Liver (tissue), 9 donors: ENCODE measurements around the gene SETD6. TPM values are rescaled to one million over a fixed set of nuclear protein-coding genes. Genes with fewer than 3 reads are reported as not detected.

Source experiments
- DNase-seq: peaks from one replicate; pipeline ENCODE4 v3.0.0-alpha.2; 2017; ENCODE audit warnings: low spot score
- H3K27ac ChIP-seq, 2 donors: one replicate each; pipeline ENCODE4 v1.7.0; 2013; ENCODE audit warnings: inconsistent platforms in 2 of 2, low read length in 2 of 2, control low read depth in 1 of 2, low read depth in 1 of 2, mild to moderate bottlenecking in 1 of 2
- H3K27me3 ChIP-seq, 4 donors: one replicate each; pipeline versions ENCODE4 v1.6.1 to v1.7.0; 2013; ENCODE audit warnings: low read length in 3 of 4, inconsistent platforms in 1 of 4, mild to moderate bottlenecking in 1 of 4, moderate library complexity in 1 of 4; ENCODE audit not compliant: control insufficient read depth in 4 of 4, insufficient read depth in 4 of 4
- H3K36me3 ChIP-seq, 4 donors: one replicate each; pipeline versions ENCODE4 v1.6.1 to v1.7.0; 2013; ENCODE audit warnings: low read length in 3 of 4, mild to moderate bottlenecking in 3 of 4, low read depth in 1 of 4, moderate library complexity in 1 of 4; ENCODE audit not compliant: control insufficient read depth in 4 of 4, insufficient read depth in 3 of 4
- H3K4me1 ChIP-seq, 4 donors: one replicate each; pipeline versions ENCODE4 v1.6.1 to v1.7.0; 2013; ENCODE audit warnings: low read length in 3 of 4, mild to moderate bottlenecking in 3 of 4, moderate library complexity in 1 of 4; ENCODE audit not compliant: control insufficient read depth in 4 of 4, insufficient read depth in 4 of 4
- H3K4me3 ChIP-seq, 3 donors: one replicate each; pipeline versions ENCODE4 v1.6.1 to v1.7.0; 2013; ENCODE audit warnings: low read length in 3 of 3, control low read depth in 1 of 3, low read depth in 1 of 3, mild to moderate bottlenecking in 1 of 3
- H3K9ac ChIP-seq, 2 donors: one replicate each; pipeline ENCODE4 v1.7.0; 2013; ENCODE audit warnings: low read length in 2 of 2, mild to moderate bottlenecking in 2 of 2, moderate library complexity in 2 of 2, control low read depth in 1 of 2, low read depth in 1 of 2
- H3K9me3 ChIP-seq, 4 donors: one replicate each; pipeline versions ENCODE4 v1.6.1 to v1.7.0; 2013; ENCODE audit warnings: low read length in 3 of 4; ENCODE audit not compliant: control insufficient read depth in 4 of 4
- ATF3 ChIP-seq: IDR thresholded peaks from 2 replicates; pipeline ENCODE4 v1.6.1; 2016; ENCODE audit warnings: antibody characterized with exemption
- EGR1 ChIP-seq, 2 donors: IDR thresholded peaks; 2 replicates each; pipeline ENCODE4 v1.6.1; 2016 to 2018; ENCODE audit warnings: antibody characterized with exemption in 2 of 2, low read depth in 2 of 2
- FOXA1 ChIP-seq: IDR thresholded peaks from 2 replicates; pipeline ENCODE4 v1.6.1; 2016; ENCODE audit warnings: antibody characterized with exemption
- FOXA2 ChIP-seq: IDR thresholded peaks from 2 replicates; pipeline ENCODE4 v1.6.1; 2016; ENCODE audit warnings: antibody characterized with exemption
- GABPA ChIP-seq, 2 donors: IDR thresholded peaks in 1 of 2; conservative IDR thresholded peaks in 1 of 2; 2 replicates each; pipeline ENCODE4 v1.6.1; 2016; ENCODE audit warnings: antibody characterized with exemption in 2 of 2, mild to moderate bottlenecking in 1 of 2, moderate library complexity in 1 of 2
- HNF4A ChIP-seq, 2 donors: conservative IDR thresholded peaks; 2 replicates each; pipeline ENCODE4 v1.6.1; 2016; ENCODE audit warnings: antibody characterized with exemption in 2 of 2, mild to moderate bottlenecking in 2 of 2
- HNF4G ChIP-seq: IDR thresholded peaks from 2 replicates; pipeline ENCODE4 v1.6.1; 2016; ENCODE audit warnings: antibody characterized with exemption
- JUND ChIP-seq, 2 donors: IDR thresholded peaks; 2 replicates each; pipeline ENCODE4 v1.6.1; 2016; ENCODE audit warnings: antibody characterized with exemption in 2 of 2
- NR2F2 ChIP-seq: IDR thresholded peaks from 2 replicates; pipeline ENCODE4 v1.6.1; 2016; ENCODE audit warnings: antibody characterized with exemption
- RAD21 ChIP-seq, 2 donors: IDR thresholded peaks; 2 replicates each; pipeline ENCODE4 v1.6.1; 2016; ENCODE audit warnings: antibody characterized with exemption in 2 of 2, mild to moderate bottlenecking in 2 of 2
- REST ChIP-seq: IDR thresholded peaks from 2 replicates; pipeline ENCODE4 v1.6.1; 2016; ENCODE audit warnings: antibody characterized with exemption, mild to moderate bottlenecking
- RXRA ChIP-seq, 2 donors: IDR thresholded peaks; 2 replicates each; pipeline ENCODE4 v1.6.1; 2017 to 2018; ENCODE audit warnings: antibody characterized with exemption in 2 of 2, mild to moderate bottlenecking in 1 of 2
- SP1 ChIP-seq: IDR thresholded peaks from 2 replicates; pipeline ENCODE4 v1.6.1; 2018; ENCODE audit warnings: antibody characterized with exemption, mild to moderate bottlenecking
- TAF1 ChIP-seq: conservative IDR thresholded peaks from 2 replicates; pipeline ENCODE4 v1.6.1; 2016; ENCODE audit warnings: antibody characterized with exemption, mild to moderate bottlenecking
- YY1 ChIP-seq: IDR thresholded peaks from 2 replicates; pipeline ENCODE4 v1.6.1; 2016; ENCODE audit warnings: antibody characterized with exemption, mild to moderate bottlenecking
- ZBTB33 ChIP-seq: IDR thresholded peaks from 2 replicates; pipeline ENCODE4 v1.6.1; 2016; ENCODE audit warnings: antibody characterized with exemption
- WGBS: extraction: QIAGEN DNeasy Blood & Tissue Kit; methylation state at CpG from one replicate; pipeline ENCODE4 v1.1.7; 2013; 5-methylcytosine and 5-hydroxymethylcytosine counted together
- polyA plus RNA-seq, 2 donors: library from polyadenylated mRNA; stranded (reverse) in 1 of 2; unstranded in 1 of 2; fragments of 200-250 nt in 1 of 2; fragments of >200 nt in 1 of 2; fragmentation: Nextera tagmentation in 1 of 2; extraction: Ambion mirVana in 1 of 2; gene quantifications; one replicate each; pipeline versions ENCODE4 v1.2.1 to v1.2.3, GENCODE V29; 2013 to 2015
- total RNA-seq, 2 donors: library from RNA; depleted of rRNA; stranded (reverse); fragments of >200 nt; gene quantifications; one replicate each; pipeline ENCODE4 v1.2.3, GENCODE V29; 2014
- TF ChIP-seq, protein P1 (sequence below): IDR thresholded peaks from 2 replicates; pipeline ENCODE4 v1.6.1; 2016; ENCODE audit warnings: antibody characterized with exemption
- donor health status: healthy.
- donor health status: healthy.
- donor health status: healthy.
- donor health status: healthy.
- donor health status: healthy.

Gene SETD6
- total and polyA plus RNA-seq, 4 donors: 6.9 to 17.7 (median 10.2) TPM

- no peak for TF ChIP-seq REST
- TF ChIP-seq EGR1 (IDR thresholded peaks at IDR 0.05; ENCODE audit: low read depth in 2 of 2): no peak
- TF ChIP-seq ZBTB33: no peak
- TF ChIP-seq RXRA (IDR thresholded peaks at IDR 0.05): no peak
These were observed 38.5 kb upstream of the SETD6 start (continued) for GRCh38 chr16:58476791-58477190.

GRCh38 chr16:58478427-58478826, 36.9 kb upstream of the SETD6 start:
- no peaks in the 10 kb centered on the region for H3K9me3 ChIP-seq
- no peaks in the 10 kb centered on the region for H3K27me3 ChIP-seq
- no peak overlapping the region for H3K27ac ChIP-seq
- no peak for TF ChIP-seq FOXA2
- no peak for TF ChIP-seq EGR1 (IDR thresholded peaks at IDR 0.05; ENCODE audit: low read depth in 2 of 2)
- TF ChIP-seq HNF4G: no peak
- no peak for TF ChIP-seq SP1
- TF ChIP-seq GABPA (IDR thresholded peaks at IDR 0.05 in 1 of 2, conservative IDR thresholded peaks at IDR 0.05 in 1 of 2): no peak
- TF ChIP-seq NR2F2: no peak
- TF ChIP-seq ATF3: no peak
- no peak for TF ChIP-seq TAF1
- no peak for TF ChIP-seq YY1
- TF ChIP-seq, protein P1, sequence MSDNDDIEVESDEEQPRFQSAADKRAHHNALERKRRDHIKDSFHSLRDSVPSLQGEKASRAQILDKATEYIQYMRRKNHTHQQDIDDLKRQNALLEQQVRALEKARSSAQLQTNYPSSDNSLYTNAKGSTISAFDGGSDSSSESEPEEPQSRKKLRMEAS: no peak
- TF ChIP-seq FOXA1: no peak
- no peak for TF ChIP-seq RXRA (IDR thresholded peaks at IDR 0.05)
- TF ChIP-seq JUND (IDR thresholded peaks at IDR 0.05): no peak
- TF ChIP-seq HNF4A (conservative IDR thresholded peaks at IDR 0.05): no peak
- no peaks in the 10 kb centered on the region for H3K4me1 ChIP-seq
- 94% methylated on average over 2 of the region's 2 CpGs for WGBS
- no peaks in the 10 kb centered on the region for H3K36me3 ChIP-seq
- no peak overlapping the region for H3K9ac ChIP-seq
- no peak for DNase-seq
- H3K4me3 ChIP-seq: no peak overlapping the region

DNA sequence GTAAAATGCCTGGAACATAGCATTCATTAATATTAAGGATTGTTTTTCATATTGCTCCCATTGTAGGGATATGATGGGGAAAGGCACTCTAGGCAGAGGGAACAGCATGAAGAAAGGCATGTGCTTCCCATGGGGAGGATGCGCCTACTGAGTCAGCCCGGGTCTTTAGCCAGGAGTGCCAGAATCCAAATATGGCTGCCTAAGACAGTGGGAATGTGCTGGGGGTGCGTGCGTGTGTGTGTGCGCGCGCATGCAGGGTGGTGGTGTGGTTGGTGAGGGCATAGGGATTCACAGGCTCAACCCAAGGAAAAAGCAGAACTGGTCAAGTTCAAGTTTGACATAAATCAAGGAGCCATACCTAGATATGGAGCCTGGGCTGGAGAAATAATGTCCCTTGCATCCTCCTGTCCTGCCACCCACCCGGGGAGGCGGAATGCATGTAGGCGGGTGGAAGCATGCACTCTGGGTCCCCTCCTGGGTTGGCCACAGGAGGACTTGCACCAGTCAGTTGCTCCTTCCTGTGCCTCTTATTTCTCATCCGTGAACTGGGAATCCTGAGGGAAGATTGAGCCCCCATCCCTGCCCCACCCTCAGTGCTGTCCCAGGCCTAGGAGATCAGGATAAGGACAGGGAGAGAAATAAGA, 34.0 kb upstream of the SETD6 start:
- no peak overlapping the region for H3K4me3 ChIP-seq
- H3K27me3 ChIP-seq: no peaks in the 10 kb centered on the region
- 95% methylated on average over 11 of the region's 11 CpGs for WGBS
- H3K4me1 ChIP-seq: no peaks in the 10 kb centered on the region
- no peaks in the 10 kb centered on the region for H3K36me3 ChIP-seq
- no peak for DNase-seq
- no peak overlapping the region for H3K27ac ChIP-seq
- no peaks in the 10 kb centered on the region for H3K9me3 ChIP-seq
- H3K9ac ChIP-seq: no peak overlapping the region
- TF ChIP-seq NR2F2 (no peak), GABPA (IDR thresholded peaks at IDR 0.05 in 1 of 2, conservative IDR thresholded peaks at IDR 0.05 in 1 of 2) (no peak), FOXA1 (no peak), ZBTB33 (no peak), REST (no peak), SP1 (no peak), RXRA (IDR thresholded peaks at IDR 0.05) (no peak), HNF4G (no peak), EGR1 (IDR thresholded peaks at IDR 0.05; ENCODE audit: low read depth in 2 of 2) (no peak), JUND (IDR thresholded peaks at IDR 0.05) (no peak), TAF1 (no peak), YY1 (no peak), FOXA2 (no peak), RAD21 (IDR thresholded peaks at IDR 0.05) (no peak)
